Ishikawa (cell line): ENCODE data around the gene PLBD2.

Source experiments
- CEBPB ChIP-seq: IDR thresholded peaks from 2 replicates; pipeline ENCODE4 v1.6.1; 2012
- CREB1 ChIP-seq: IDR thresholded peaks from 2 replicates; pipeline ENCODE4 v1.6.1; 2012; ENCODE audit warnings: low read depth
- EGR1 ChIP-seq: IDR thresholded peaks from 2 replicates; pipeline ENCODE4 v1.6.1; 2012
- EP300 ChIP-seq: IDR thresholded peaks from 2 replicates; pipeline ENCODE4 v1.6.1; 2012; ENCODE audit warnings: borderline replicate concordance
- FOXM1 ChIP-seq: IDR thresholded peaks from 2 replicates; pipeline ENCODE4 v1.6.1; 2012; ENCODE audit warnings: low read depth, borderline replicate concordance
- MAX ChIP-seq: IDR thresholded peaks from 2 replicates; pipeline ENCODE4 v1.6.1; 2012
- NFIC ChIP-seq: IDR thresholded peaks from 2 replicates; pipeline ENCODE4 v1.6.1; 2012
- RAD21 ChIP-seq: IDR thresholded peaks from 2 replicates; pipeline ENCODE4 v1.6.1; 2012; ENCODE audit warnings: low read depth
- REST ChIP-seq: IDR thresholded peaks from 2 replicates; pipeline ENCODE4 v1.6.1; 2012; ENCODE audit warnings: low read depth, mild to moderate bottlenecking
- TAF1 ChIP-seq: IDR thresholded peaks from 2 replicates; pipeline ENCODE4 v1.6.1; 2012; ENCODE audit warnings: low read depth, mild to moderate bottlenecking
- TCF12 ChIP-seq: IDR thresholded peaks from 2 replicates; pipeline ENCODE4 v1.6.1; 2012; ENCODE audit warnings: low read depth
- TEAD4 ChIP-seq: IDR thresholded peaks from 2 replicates; pipeline ENCODE4 v1.6.1; 2012
- USF1 ChIP-seq: IDR thresholded peaks from 2 replicates; pipeline ENCODE4 v1.6.1; 2012
- YY1 ChIP-seq: IDR thresholded peaks from 2 replicates; pipeline ENCODE4 v1.6.1; 2012; ENCODE audit warnings: low read depth
- ZBTB7A ChIP-seq: IDR thresholded peaks from 2 replicates; pipeline ENCODE4 v1.6.1; 2012; ENCODE audit warnings: low read depth

The PLBD2 gene

GRCh38 chr12:113378291-113378690 is 19.9 kb downstream of the PLBD2 start:
- TF ChIP-seq TEAD4 (no peak), TCF12 (no peak), CEBPB (no peak), NFIC (no peak), CREB1 (no peak), RAD21 (no peak), EGR1 (no peak), EP300 (no peak), ZBTB7A (no peak), TAF1 (no peak), YY1 (no peak), FOXM1 (no peak)

- TF ChIP-seq FOXM1 (no peak), TAF1 (no peak), CREB1 (no peak), YY1 (no peak), USF1 (no peak), NFIC (no peak), TCF12 (no peak), MAX (no peak), TEAD4 (no peak), RAD21 (no peak), REST (no peak)
Measured at GRCh38 chr12:113381220-113381619, 22.8 kb downstream of the PLBD2 start.

- TF ChIP-seq NFIC (no peak), REST (no peak), YY1 (no peak), TEAD4 (no peak), CEBPB (no peak), USF1 (no peak), FOXM1 (no peak), TAF1 (no peak), ZBTB7A (no peak), RAD21 (no peak), CREB1 (no peak), TCF12 (no peak), MAX (no peak), EGR1 (no peak), EP300 (no peak)
Measured at GRCh38 chr12:113382206-113382605, 23.8 kb downstream of the PLBD2 start.

GRCh38 chr12:113384778-113385177 is 26.4 kb downstream of the PLBD2 start:
- no peak for TF ChIP-seq TAF1
- no peak for TF ChIP-seq CEBPB
- no peak for TF ChIP-seq REST
- no peak for TF ChIP-seq FOXM1
- TF ChIP-seq NFIC, result no peak
- no peak for TF ChIP-seq RAD21
- no peak for TF ChIP-seq MAX
- TF ChIP-seq USF1, result no peak
- TF ChIP-seq TCF12, result no peak
- no peak for TF ChIP-seq EP300
- no peak for TF ChIP-seq YY1
- TF ChIP-seq CREB1, result no peak
- no peak for TF ChIP-seq EGR1
- TF ChIP-seq TEAD4, result no peak
- no peak for TF ChIP-seq ZBTB7A
